C4-2B (cell line): ENCODE results near the gene GCNT2.
A peak's percentile ranks its signal among the peaks of the same experiment; 100 is the strongest.

Experiments
- H3K27ac ChIP-seq: fragments of 450-650 bp; 2 replicates; pipeline ENCODE4 v1.5.1; 2017
- CTCF ChIP-seq: fragments of 450-650 bp; conservative IDR thresholded peaks from 2 replicates; pipeline ENCODE4 v1.5.1; 2017; ENCODE audit warnings: mild to moderate bottlenecking
- ZFX ChIP-seq: fragments of 450-650 bp; IDR thresholded peaks from 2 replicates; pipeline ENCODE4 v1.6.1; 2017

The GCNT2 gene

GRCh38 chr6:10554826-10555225, 33.7 kb downstream of the GCNT2 start:
- H3K27ac ChIP-seq, result no peak overlapping the region
- TF ChIP-seq ZFX, result no peak
- TF ChIP-seq CTCF, result no peak

- peak overlapping the region; percentile 19 for H3K27ac ChIP-seq
- TF ChIP-seq ZFX, result no peak
- TF ChIP-seq CTCF, result no peak
These were observed 34.6 kb downstream of the GCNT2 start for GRCh38 chr6:10555625-10556309.

GRCh38 chr6:10556589-10556988, 35.4 kb downstream of the GCNT2 start:
- H3K27ac ChIP-seq, result no peak overlapping the region
- no peak for TF ChIP-seq CTCF

GRCh38 chr6:10556992-10557391, 35.8 kb downstream of the GCNT2 start:
- no peak for TF ChIP-seq CTCF
- no peak for TF ChIP-seq ZFX
- H3K27ac ChIP-seq, result no peak overlapping the region

- TF ChIP-seq CTCF (no peak), ZFX (no peak)
- H3K27ac ChIP-seq, result no peak overlapping the region
These were observed 36.8 kb downstream of the GCNT2 start for GRCh38 chr6:10557913-10558312.

- TF ChIP-seq CTCF, result no peak
- no peak for TF ChIP-seq ZFX
- no peak overlapping the region for H3K27ac ChIP-seq
These were observed 37.4 kb downstream of the GCNT2 start for GRCh38 chr6:10558565-10558964.

GRCh38 chr6:10559522-10560152, 38.5 kb downstream of the GCNT2 start:
- TF ChIP-seq ZFX, result no peak
- no peak for TF ChIP-seq CTCF
- H3K27ac ChIP-seq, result no peak overlapping the region
